Ascending aorta (tissue), 2 donors: ENCODE results near the gene A4GALT. TPM values are rescaled to one million over a fixed set of nuclear protein-coding genes. Genes with fewer than 3 reads are reported as not detected.
A peak's percentile ranks its signal among the peaks of the same experiment; 100 is the strongest.
"Not testable (repeated sequence)": the region's sequence is repeated elsewhere in the genome, so short reads cannot be mapped to it uniquely, and the experiment has no call there.

Source experiments
- DNase-seq, 2 donors: peaks; one replicate each; pipeline ENCODE4 v3.0.0-alpha.2; 2019; ENCODE audit warnings: low spot score in 2 of 2
- H3K27ac ChIP-seq, 2 donors: fragments of 200-600 bp; sonication (generic); one replicate each; pipeline ENCODE4 v1.5.1; 2016 to 2017; ENCODE audit warnings: mild to moderate bottlenecking in 1 of 2
- H3K27me3 ChIP-seq: fragments of 200-600 bp; sonication (generic); one replicate; pipeline ENCODE4 v1.5.1; 2017
- H3K36me3 ChIP-seq, 2 donors: fragments of 200-600 bp; sonication (generic); one replicate each; pipeline ENCODE4 v1.5.1; 2016
- H3K4me1 ChIP-seq, 2 donors: fragments of 200-600 bp; sonication (generic); one replicate each; pipeline ENCODE4 v1.5.1; 2016 to 2017; ENCODE audit warnings: mild to moderate bottlenecking in 1 of 2
- H3K4me3 ChIP-seq, 2 donors: fragments of 200-600 bp; sonication (generic); one replicate each; pipeline ENCODE4 v1.5.1; 2016 to 2017; ENCODE audit warnings: mild to moderate bottlenecking in 1 of 2
- H3K9me3 ChIP-seq, 2 donors: fragments of 200-600 bp; sonication (generic); one replicate each; pipeline ENCODE4 v1.5.1; 2016
- intact Hi-C: fragments of 100-400 bp; cut with DNase I; formaldehyde crosslinking; loops from one replicate; pipeline ENCODE4 v1.15.1; 2023
- total RNA-seq: library from RNA; depleted of rRNA; stranded (reverse); fragments of >200 nt; gene quantifications from one replicate; pipeline ENCODE4 v1.1.0, GENCODE V29; 2016
- TF ChIP-seq, protein P1 (sequence below), 3 experiments: fragments of 200-600 bp in 2 of 3; fragments of 450-650 bp in 1 of 3; sonication (generic) in 2 of 3; IDR thresholded peaks; one replicate each; pipeline ENCODE4 v1.5.1; 2016 to 2019; ENCODE audit warnings: antibody characterized with exemption in 3 of 3, mild to moderate bottlenecking in 1 of 3, moderate library complexity in 1 of 3

A4GALT gene
- total RNA-seq, 1 donor from 2014 or later, result 85.1 TPM

DNA sequence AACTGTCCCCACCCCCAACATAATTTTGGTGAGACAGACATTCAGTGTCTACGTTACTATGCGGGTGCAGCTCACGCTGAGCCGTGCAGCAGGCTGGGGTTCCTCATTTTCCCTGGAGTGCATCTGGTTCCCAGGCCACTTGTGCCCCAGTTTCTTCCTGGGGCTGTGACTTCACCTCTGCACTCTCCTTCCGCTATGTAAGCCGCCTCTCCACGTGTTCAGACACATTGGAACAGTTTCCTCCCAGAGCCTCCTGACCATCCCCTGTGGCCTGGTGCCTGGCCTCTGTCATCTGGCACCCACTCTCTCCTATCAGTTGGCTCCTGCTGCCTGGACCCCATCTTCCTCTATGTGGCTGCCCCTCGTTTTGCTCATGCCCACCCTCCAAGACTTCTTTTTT is 46.2 kb upstream of the A4GALT start:
- H3K9me3 ChIP-seq, result no peaks in the 10 kb centered on the region
- intact Hi-C loops, result no loop called here
- TF ChIP-seq, protein P1, sequence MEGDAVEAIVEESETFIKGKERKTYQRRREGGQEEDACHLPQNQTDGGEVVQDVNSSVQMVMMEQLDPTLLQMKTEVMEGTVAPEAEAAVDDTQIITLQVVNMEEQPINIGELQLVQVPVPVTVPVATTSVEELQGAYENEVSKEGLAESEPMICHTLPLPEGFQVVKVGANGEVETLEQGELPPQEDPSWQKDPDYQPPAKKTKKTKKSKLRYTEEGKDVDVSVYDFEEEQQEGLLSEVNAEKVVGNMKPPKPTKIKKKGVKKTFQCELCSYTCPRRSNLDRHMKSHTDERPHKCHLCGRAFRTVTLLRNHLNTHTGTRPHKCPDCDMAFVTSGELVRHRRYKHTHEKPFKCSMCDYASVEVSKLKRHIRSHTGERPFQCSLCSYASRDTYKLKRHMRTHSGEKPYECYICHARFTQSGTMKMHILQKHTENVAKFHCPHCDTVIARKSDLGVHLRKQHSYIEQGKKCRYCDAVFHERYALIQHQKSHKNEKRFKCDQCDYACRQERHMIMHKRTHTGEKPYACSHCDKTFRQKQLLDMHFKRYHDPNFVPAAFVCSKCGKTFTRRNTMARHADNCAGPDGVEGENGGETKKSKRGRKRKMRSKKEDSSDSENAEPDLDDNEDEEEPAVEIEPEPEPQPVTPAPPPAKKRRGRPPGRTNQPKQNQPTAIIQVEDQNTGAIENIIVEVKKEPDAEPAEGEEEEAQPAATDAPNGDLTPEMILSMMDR (IDR thresholded peaks at IDR 0.05), result no peak
- H3K27me3 ChIP-seq, result no peaks in the 10 kb centered on the region
- no peaks in the 10 kb centered on the region for H3K36me3 ChIP-seq
- DNase-seq, result no peak
- H3K4me1 ChIP-seq, result peaks cover 0 to 10% of the 10 kb centered on the region in 2 donors
- H3K4me3 ChIP-seq, result no peak overlapping the region
- H3K27ac ChIP-seq, result no peak overlapping the region

DNA sequence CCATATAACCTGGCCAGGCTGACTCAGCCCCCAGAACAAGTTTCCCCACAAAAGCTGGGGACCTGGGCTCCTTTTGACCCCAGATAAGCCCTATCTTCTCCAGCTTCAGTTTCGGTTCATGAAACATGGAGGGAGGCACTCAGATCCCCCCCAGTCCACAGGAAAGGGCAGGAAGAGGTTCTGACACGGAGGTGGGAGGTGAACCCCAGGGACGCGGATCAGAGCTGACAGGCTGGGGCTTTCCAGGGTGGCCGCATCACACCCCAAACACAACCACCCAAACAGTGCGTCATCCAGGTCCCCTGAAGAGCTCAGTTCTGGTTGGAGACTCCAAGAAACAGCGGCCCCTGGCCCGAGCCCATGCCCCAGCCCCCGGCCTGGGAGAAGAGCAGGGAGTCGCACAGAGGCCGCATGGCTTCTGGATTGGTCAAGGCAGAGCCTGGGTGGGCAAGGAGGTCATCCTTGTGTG is 44.3 kb upstream of the A4GALT start:
- no peak for DNase-seq
- intact Hi-C loops, result no loop called here
- Histone ChIP-seq H3K4me1 (peaks cover 0 to 7% of the 10 kb centered on the region in 2 donors), H3K36me3 (no peaks in the 10 kb centered on the region), H3K27ac (no peak overlapping the region), H3K4me3 (no peak overlapping the region), H3K27me3 (no peaks in the 10 kb centered on the region), H3K9me3 (no peaks in the 10 kb centered on the region)
- TF ChIP-seq, protein P1 (IDR thresholded peaks at IDR 0.05), result no peak

DNA sequence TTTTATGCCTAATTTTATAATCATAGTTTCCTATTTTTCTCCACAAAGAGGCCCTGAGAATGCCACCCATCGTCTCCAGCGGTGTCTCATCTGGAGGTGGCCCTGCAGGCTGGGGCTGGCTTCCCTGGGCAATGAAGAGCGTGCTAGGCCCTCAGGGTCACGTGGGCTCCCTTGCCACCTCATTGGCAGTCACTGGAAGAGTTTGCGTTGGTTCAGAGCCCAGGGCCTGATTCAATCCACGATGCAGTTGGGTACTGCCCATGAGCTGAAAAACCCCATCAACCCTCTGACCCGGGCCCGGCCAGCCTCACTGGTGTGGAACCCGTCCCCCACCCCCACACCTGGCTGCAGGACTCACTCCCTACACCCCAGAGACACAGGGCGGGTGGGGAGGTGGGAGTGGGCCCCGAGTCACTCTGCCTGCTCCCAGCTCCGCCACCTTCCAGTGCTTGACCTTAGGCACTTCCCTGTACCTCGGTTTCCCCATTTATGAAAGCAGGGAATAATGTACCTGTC is 43.4 kb upstream of the A4GALT start:
- intact Hi-C loops, result no loop called here
- Histone ChIP-seq H3K27ac (no peak overlapping the region), H3K4me3 (no peak overlapping the region), H3K4me1 (no peaks in the 10 kb centered on the region), H3K36me3 (no peaks in the 10 kb centered on the region), H3K27me3 (no peaks in the 10 kb centered on the region), H3K9me3 (no peaks in the 10 kb centered on the region)
- no peak for DNase-seq
- TF ChIP-seq, protein P1 (IDR thresholded peaks at IDR 0.05), result no peak

DNA sequence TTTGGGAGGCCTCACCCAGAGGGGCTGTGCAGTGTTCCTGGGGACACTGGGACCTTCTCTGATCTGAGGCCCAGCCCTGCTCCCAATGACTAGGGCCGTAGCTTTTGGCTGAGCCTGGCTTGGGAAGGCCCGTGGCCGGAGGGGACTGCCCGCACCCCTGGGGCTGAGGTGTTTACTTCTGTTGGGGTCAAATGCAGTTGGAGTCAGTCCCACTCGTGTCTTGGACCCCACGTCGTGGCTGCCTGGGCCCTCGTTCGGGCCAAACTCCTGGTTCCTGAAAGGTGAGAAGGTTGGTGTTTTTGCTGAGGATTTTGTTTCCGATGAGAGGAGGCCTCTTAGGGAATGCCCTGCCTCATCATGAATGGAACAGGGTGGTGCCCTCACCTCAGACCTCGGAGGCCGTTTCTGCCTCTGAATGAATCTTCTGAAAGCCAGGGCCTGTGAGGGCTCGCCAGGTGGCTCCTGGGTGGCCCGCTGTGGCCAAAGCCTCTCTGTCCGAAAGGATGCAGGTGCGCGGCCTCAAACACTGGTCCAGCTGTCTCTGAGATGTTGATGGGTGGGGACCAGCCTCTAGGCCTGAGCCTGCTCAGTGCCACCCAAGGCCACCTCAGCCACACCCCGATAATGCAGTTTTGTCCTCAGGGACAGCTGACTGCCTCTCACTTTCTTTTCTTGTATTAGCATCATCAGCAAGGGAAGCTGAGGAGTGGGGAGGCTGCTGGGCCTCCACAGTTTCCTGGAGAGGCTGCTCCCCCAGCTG is 40.3 kb upstream of the A4GALT start:
- no peak for DNase-seq
- Histone ChIP-seq H3K27me3 (no peaks in the 10 kb centered on the region), H3K4me3 (no peak overlapping the region), H3K9me3 (no peaks in the 10 kb centered on the region), H3K4me1 (no peaks in the 10 kb centered on the region), H3K36me3 (no peaks in the 10 kb centered on the region), H3K27ac (no peak overlapping the region)
- intact Hi-C loops, result no loop called here
- TF ChIP-seq, protein P1 (IDR thresholded peaks at IDR 0.05), result no peak

DNA sequence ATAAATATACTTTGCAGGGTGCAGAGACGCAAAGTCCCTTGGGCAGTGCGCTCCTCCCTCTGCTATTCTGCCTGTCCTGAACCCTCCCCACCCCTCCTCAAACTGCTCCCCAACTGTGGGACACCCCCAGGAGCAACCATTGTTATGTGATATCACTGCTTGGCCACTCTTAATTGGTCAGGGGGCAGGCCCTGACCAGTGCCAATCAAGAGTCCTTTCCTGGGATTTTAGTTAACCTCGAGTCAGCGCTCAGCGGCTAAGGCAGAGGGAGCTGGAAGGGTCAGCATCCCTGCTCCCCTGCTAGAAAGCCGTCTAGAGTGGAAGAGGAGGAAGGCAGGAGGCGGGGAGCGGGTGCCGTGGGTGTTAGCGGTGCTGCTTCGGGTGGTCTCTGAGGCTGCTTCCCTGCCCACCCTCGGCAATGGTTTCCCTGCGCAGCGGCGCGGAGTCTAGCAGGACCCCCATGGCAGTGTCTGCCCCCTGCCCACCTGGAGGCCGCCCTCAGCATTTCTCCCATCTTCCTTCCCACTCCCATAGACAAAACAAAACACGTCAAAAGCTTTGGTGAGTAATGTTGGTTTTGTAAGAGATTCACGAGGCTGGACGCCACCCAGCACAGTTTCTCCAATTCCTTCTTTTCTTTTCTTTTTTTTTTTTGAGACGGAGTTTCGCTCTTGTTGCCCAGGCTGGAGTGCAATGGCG is 38.4 kb upstream of the A4GALT start:
- intact Hi-C loops, result no loop called here
- H3K4me3 ChIP-seq, result no peak overlapping the region
- no peaks in the 10 kb centered on the region for H3K9me3 ChIP-seq
- no peaks in the 10 kb centered on the region for H3K27me3 ChIP-seq
- H3K27ac ChIP-seq, result no peak overlapping the region
- H3K36me3 ChIP-seq, result no peaks in the 10 kb centered on the region
- no peak for DNase-seq
- TF ChIP-seq, protein P1 (IDR thresholded peaks at IDR 0.05), result no peak
- peaks cover 0 to 5% of the 10 kb centered on the region in 2 donors for H3K4me1 ChIP-seq

DNA sequence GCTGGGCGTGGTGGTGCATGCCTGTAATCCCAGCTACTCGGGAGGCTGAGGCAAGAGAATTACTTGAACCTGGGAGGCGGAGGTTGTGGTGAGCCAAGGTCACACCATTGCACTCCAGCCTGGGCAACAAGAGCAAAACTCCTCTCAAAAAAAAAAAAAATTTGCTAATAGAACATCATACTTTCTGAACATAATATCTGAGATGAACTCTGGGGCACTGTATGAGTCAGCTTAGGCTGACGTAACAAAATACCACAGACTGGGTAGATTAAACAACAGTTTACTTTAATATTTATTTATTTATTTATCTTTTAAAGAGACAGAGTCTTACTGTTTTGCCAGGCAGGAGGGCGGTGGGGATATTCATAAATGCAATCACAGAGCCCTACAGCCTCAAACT is 34.9 kb upstream of the A4GALT start:
- H3K4me1 ChIP-seq, H3K27me3 ChIP-seq, intact Hi-C loops, H3K4me3 ChIP-seq, H3K9me3 ChIP-seq, DNase-seq, H3K27ac ChIP-seq, H3K36me3 ChIP-seq: not testable (repeated sequence)

DNA sequence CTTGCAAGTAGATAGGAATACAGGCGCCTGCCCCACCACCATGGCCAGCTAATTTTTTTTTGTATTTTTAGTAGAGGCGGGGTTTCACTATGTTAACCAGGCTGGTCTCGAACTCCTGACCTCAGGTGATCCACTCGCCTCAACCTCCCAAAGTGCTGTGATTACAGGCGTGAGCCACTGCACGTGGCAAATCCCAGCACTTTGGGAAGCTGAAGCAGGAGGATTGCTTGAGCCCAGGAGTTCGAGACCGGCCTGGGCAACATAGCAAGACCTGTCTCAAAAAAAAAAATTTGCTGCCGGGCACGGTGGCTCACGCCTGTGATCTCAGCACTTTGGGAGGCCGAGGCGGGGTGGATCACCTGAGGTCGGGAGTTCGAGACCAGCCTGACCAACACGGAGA is 34.5 kb upstream of the A4GALT start:
- intact Hi-C loops, H3K4me3 ChIP-seq, H3K4me1 ChIP-seq, H3K27me3 ChIP-seq, H3K36me3 ChIP-seq, H3K9me3 ChIP-seq, DNase-seq: not testable (repeated sequence)
- H3K27ac ChIP-seq, result peak overlapping the region in 1 of 2 donors; percentile 3
